Type B pancreatic cell (in vitro differentiated cells): Measurements from ENCODE around the gene CDH3. TPM values are rescaled to one million over a fixed set of nuclear protein-coding genes. Genes with fewer than 3 reads are reported as not detected.

Source experiments
- DNase-seq: peaks from one replicate; pipeline ENCODE4 v3.0.0; 2021; ENCODE audit warnings: mixed read lengths; ENCODE audit not compliant: unreplicated experiment; ENCODE audit errors: extremely low spot score
- H3K27ac Mint-ChIP-seq: 2 replicates; pipeline ENCODE4 v1.8.0; 2021; ENCODE audit warnings: mild to moderate bottlenecking, mixed read lengths
- H3K27me3 Mint-ChIP-seq: 2 replicates; pipeline ENCODE4 v1.8.0; 2021; ENCODE audit warnings: mixed read lengths
- H3K36me3 Mint-ChIP-seq: 2 replicates; pipeline ENCODE4 v1.8.0; 2021; ENCODE audit warnings: mixed read lengths
- H3K4me1 Mint-ChIP-seq: one replicate; pipeline ENCODE4 v1.8.0; 2021; ENCODE audit warnings: mixed read lengths; ENCODE audit not compliant: unreplicated experiment
- H3K4me3 Mint-ChIP-seq: 2 replicates; pipeline ENCODE4 v1.8.0; 2021; ENCODE audit warnings: mild to moderate bottlenecking, mixed read lengths
- H3K9me3 Mint-ChIP-seq: 2 replicates; pipeline ENCODE4 v1.8.0; 2021; ENCODE audit warnings: mixed read lengths
- CTCF ChIP-seq: fragments of 200-600 bp; sonication (generic); conservative IDR thresholded peaks from 2 replicates; pipeline ENCODE4 v1.5.0; 2021; ENCODE audit warnings: antibody characterized with exemption, mild to moderate bottlenecking
- total RNA-seq: library from RNA; stranded (reverse); gene quantifications from 2 replicates; pipeline ENCODE4 v1.2.1, GENCODE V29; 2021; ENCODE audit warnings: low replicate concordance

Gene CDH3
- total RNA-seq, 1 donor from 2014 or later, result 35.5 TPM

GRCh38 chr16:68722119-68723024, 77.3 kb downstream of the CDH3 start:
- H3K27ac Mint-ChIP-seq, result no peak overlapping the region
- DNase-seq, result no peak
- no peaks in the 10 kb centered on the region for H3K27me3 Mint-ChIP-seq
- no peaks in the 10 kb centered on the region for H3K4me1 Mint-ChIP-seq
- no peaks in the 10 kb centered on the region for H3K9me3 Mint-ChIP-seq
- no peaks in the 10 kb centered on the region for H3K36me3 Mint-ChIP-seq
- no peak for TF ChIP-seq CTCF
- H3K4me3 Mint-ChIP-seq, result no peak overlapping the region

GRCh38 chr16:68724797-68725196, 79.7 kb downstream of the CDH3 start:
- H3K4me1 Mint-ChIP-seq, result peaks cover 4% of the 10 kb centered on the region
- no peak for TF ChIP-seq CTCF
- no peaks in the 10 kb centered on the region for H3K36me3 Mint-ChIP-seq
- H3K4me3 Mint-ChIP-seq, result no peak overlapping the region
- no peaks in the 10 kb centered on the region for H3K27me3 Mint-ChIP-seq
- no peak overlapping the region for H3K27ac Mint-ChIP-seq
- H3K9me3 Mint-ChIP-seq, result no peaks in the 10 kb centered on the region
- no peak for DNase-seq

GRCh38 chr16:68728523-68728922, 83.4 kb downstream of the CDH3 start:
- no peaks in the 10 kb centered on the region for H3K36me3 Mint-ChIP-seq
- no peaks in the 10 kb centered on the region for H3K27me3 Mint-ChIP-seq
- peak overlapping the region; percentile 5 for H3K27ac Mint-ChIP-seq
- no peak for DNase-seq
- no peak for TF ChIP-seq CTCF
- H3K9me3 Mint-ChIP-seq, result no peaks in the 10 kb centered on the region
- H3K4me3 Mint-ChIP-seq, result no peak overlapping the region
- peaks cover 16% of the 10 kb centered on the region for H3K4me1 Mint-ChIP-seq

- TF ChIP-seq CTCF, result no peak
- H3K27me3 Mint-ChIP-seq, result peaks cover 12% of the 10 kb centered on the region
- H3K9me3 Mint-ChIP-seq, result no peaks in the 10 kb centered on the region
- no peak overlapping the region for H3K27ac Mint-ChIP-seq
- no peaks in the 10 kb centered on the region for H3K36me3 Mint-ChIP-seq
- no peak for DNase-seq
- H3K4me1 Mint-ChIP-seq, result peaks cover 16% of the 10 kb centered on the region
- H3K4me3 Mint-ChIP-seq, result peak overlapping the region; percentile 26
These were observed 86.5 kb downstream of the CDH3 start for GRCh38 chr16:68731637-68732036.

GRCh38 chr16:68732042-68732680, 87.1 kb downstream of the CDH3 start:
- H3K36me3 Mint-ChIP-seq, result no peaks in the 10 kb centered on the region
- H3K4me3 Mint-ChIP-seq, result peak overlapping the region; percentile 26
- no peaks in the 10 kb centered on the region for H3K9me3 Mint-ChIP-seq
- DNase-seq, result no peak
- H3K27ac Mint-ChIP-seq, result peak overlapping the region; percentile 79
- peaks cover 16% of the 10 kb centered on the region for H3K4me1 Mint-ChIP-seq
- no peak for TF ChIP-seq CTCF
- peaks cover 16% of the 10 kb centered on the region for H3K27me3 Mint-ChIP-seq
